Stimulated activated CD8-positive, alpha-beta memory T cell treated with anti-CD3 and anti-CD28 coated beads, Interleukin-7, amount 100 ng/mL, for 24 hours (primary cell): ENCODE data around the gene SEC24C.
A peak's percentile ranks its signal among the peaks of the same experiment; 100 is the strongest.
"Not testable (repeated sequence)": the region's sequence is repeated elsewhere in the genome, so short reads cannot be mapped to it uniquely, and the experiment has no call there.

ENCODE experiments used
- DNase-seq: peaks from one replicate; pipeline ENCODE4 v3.0.0-alpha.2; 2020; ENCODE audit warnings: low read depth

SEC24C gene

GRCh38 chr10:73772281-73773151 lies 28.3 kb downstream of the SEC24C start:
- peak; percentile 50 for DNase-seq

- no peak for DNase-seq
These were observed 29.1 kb downstream of the SEC24C start for GRCh38 chr10:73773152-73773879.

- no peak for DNase-seq
These were observed 30.5 kb downstream of the SEC24C start for GRCh38 chr10:73774637-73775036.

- no peak for DNase-seq
These were observed 34.8 kb downstream of the SEC24C start for GRCh38 chr10:73779018-73779417.

GRCh38 chr10:73779539-73780197 lies 35.5 kb downstream of the SEC24C start:
- DNase-seq = no peak

GRCh38 chr10:73780301-73780700 lies 36.1 kb downstream of the SEC24C start:
- no peak for DNase-seq

- no peak for DNase-seq
These were observed 36.8 kb downstream of the SEC24C start for GRCh38 chr10:73780966-73781365.

- no peak for DNase-seq
These were observed 37.3 kb downstream of the SEC24C start for GRCh38 chr10:73781548-73781878.

GRCh38 chr10:73781879-73782748 lies 37.9 kb downstream of the SEC24C start, which contains the start of gene CHCHD1:
CHCHD1 (plus strand) TSS chr10:73782048; CDS start chr10:73782076, 28 bp downstream.
- peak; percentile 88 for DNase-seq

- DNase-seq = no peak
These were observed 38.5 kb downstream of the SEC24C start for GRCh38 chr10:73782749-73783085.

GRCh38 chr10:73785211-73785720 lies 41.1 kb downstream of the SEC24C start, which contains the start of gene ZSWIM8:
ZSWIM8 (plus strand) TSS chr10:73785606; CDS start chr10:73785879, 273 bp downstream.
- DNase-seq = peak; percentile 71

- DNase-seq = no peak
These were observed 41.7 kb downstream of the SEC24C start for GRCh38 chr10:73785721-73786511.

GRCh38 chr10:73786512-73786885 lies 42.3 kb downstream of the SEC24C start:
- DNase-seq = no peak

- DNase-seq = not testable (repeated sequence)
These were observed 43.0 kb downstream of the SEC24C start for GRCh38 chr10:73787031-73787800.

GRCh38 chr10:73788864-73789658 lies 44.9 kb downstream of the SEC24C start:
- no peak for DNase-seq

GRCh38 chr10:73789659-73790055 lies 45.5 kb downstream of the SEC24C start:
- DNase-seq = no peak

- no peak for DNase-seq
These were observed 46.9 kb downstream of the SEC24C start for GRCh38 chr10:73790886-73791625.

GRCh38 chr10:73791871-73792400 lies 47.8 kb downstream of the SEC24C start:
- DNase-seq = no peak
